Tibial nerve (tissue), 4 donors: Measurements from ENCODE around the gene MSI2. TPM values are rescaled to one million over a fixed set of nuclear protein-coding genes. Genes with fewer than 3 reads are reported as not detected.

Experiments
- DNase-seq, 2 donors: peaks; one replicate each; pipeline ENCODE4 v3.0.0-alpha.2; 2019; ENCODE audit warnings: low spot score in 2 of 2
- H3K27ac ChIP-seq, 4 donors: fragments of 200-600 bp; sonication (generic) in 3 of 4; one replicate each; pipeline ENCODE4 v1.5.1; 2017 to 2019; ENCODE audit warnings: mild to moderate bottlenecking in 1 of 4
- H3K27me3 ChIP-seq, 2 donors: fragments of 200-600 bp; sonication (generic) in 1 of 2; one replicate each; pipeline versions ENCODE4 v1.5.1 to v1.6.0; 2017 to 2019
- H3K36me3 ChIP-seq, 3 donors: fragments of 200-600 bp; sonication (generic); one replicate each; pipeline ENCODE4 v1.5.1; 2018 to 2019
- H3K4me1 ChIP-seq, 4 donors: fragments of 200-600 bp; sonication (generic) in 3 of 4; one replicate each; pipeline ENCODE4 v1.5.1; 2017 to 2019
- H3K4me3 ChIP-seq, 4 donors: fragments of 200-600 bp; sonication (generic) in 3 of 4; one replicate each; pipeline ENCODE4 v1.5.1; 2017 to 2019; ENCODE audit warnings: mild to moderate bottlenecking in 1 of 4, moderate library complexity in 1 of 4
- H3K9me3 ChIP-seq, 4 donors: fragments of 200-600 bp; sonication (generic) in 3 of 4; one replicate each; pipeline ENCODE4 v1.5.1; 2017 to 2019
- EP300 ChIP-seq, 2 donors: sonication (generic); formaldehyde crosslinking; IDR thresholded peaks; one replicate each; pipeline ENCODE4 v1.6.1; 2017; ENCODE audit warnings: antibody characterized with exemption in 2 of 2, mild to moderate bottlenecking in 1 of 2
- POLR2A ChIP-seq, 2 donors: fragments of 450-650 bp; IDR thresholded peaks; one replicate each; pipeline ENCODE4 v1.6.1; 2017; ENCODE audit warnings: antibody characterized with exemption in 2 of 2, mild to moderate bottlenecking in 2 of 2, moderate library complexity in 2 of 2
- WGBS, 2 donors: methylation state at CpG; one replicate each; pipeline ENCODE4 v1.1.5; 2018; 5-methylcytosine and 5-hydroxymethylcytosine counted together
- total RNA-seq, 4 donors: library from RNA; depleted of rRNA; stranded (reverse); fragments of >200 nt; gene quantifications; one replicate each; pipeline ENCODE4 v1.1.0, GENCODE V29; 2016
- TF ChIP-seq, protein P1 (sequence below), 5 experiments: fragments of 200-600 bp in 3 of 5; fragments of 450-650 bp in 2 of 5; sonication (generic) in 3 of 5; IDR thresholded peaks; one replicate each; pipeline ENCODE4 v1.5.1; 2016 to 2019; ENCODE audit warnings: antibody characterized with exemption in 5 of 5, mild to moderate bottlenecking in 3 of 5, moderate library complexity in 2 of 5

The MSI2 gene
- total RNA-seq, 4 donors from 2014 or later: 11.5 to 18.3 (median 14.2) TPM

DNA sequence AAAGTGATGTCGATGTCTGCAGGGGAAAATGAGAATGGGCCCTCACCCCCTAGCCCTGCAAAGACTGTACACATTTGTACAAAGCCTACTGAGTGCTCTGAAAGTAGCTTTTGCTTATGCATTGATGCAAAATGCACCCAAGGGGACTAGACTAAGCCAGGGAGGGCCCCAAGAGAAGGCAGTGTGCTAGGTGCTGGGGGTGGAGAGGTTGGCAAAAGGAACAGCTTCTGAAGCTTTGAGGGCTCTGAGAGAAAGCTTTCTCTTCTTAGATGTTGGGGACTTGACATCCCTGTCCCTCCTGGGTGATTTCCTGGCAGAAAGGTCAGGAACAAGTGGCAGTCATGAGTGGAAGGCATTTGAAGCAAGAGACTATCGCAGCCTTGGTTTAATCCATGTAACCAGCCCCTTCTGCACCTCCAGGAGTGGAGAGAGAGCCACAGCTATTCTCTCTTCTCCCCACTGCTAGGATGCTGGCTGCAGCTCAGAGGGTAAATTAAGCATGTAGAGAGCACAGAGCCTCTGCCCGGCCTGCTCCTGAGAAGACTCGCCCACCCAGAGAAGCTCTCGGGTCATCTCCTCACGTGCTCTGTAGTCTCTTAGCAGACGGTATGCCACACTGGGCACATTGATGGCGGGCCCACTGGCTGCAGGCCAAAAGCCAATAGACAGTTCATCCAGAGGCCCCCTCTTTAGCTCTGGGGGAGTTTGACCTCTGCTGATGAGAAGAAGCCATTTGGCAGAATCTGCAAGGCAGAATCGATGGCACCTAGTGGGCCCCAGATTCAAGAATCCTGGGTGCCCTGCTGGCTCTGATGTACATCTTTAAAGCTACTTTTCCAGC is 221.4 kb downstream of the MSI2 start:
- no peak for DNase-seq
- no peaks in the 10 kb centered on the region for H3K36me3 ChIP-seq
- TF ChIP-seq EP300 (IDR thresholded peaks at IDR 0.05) (no peak), POLR2A (IDR thresholded peaks at IDR 0.05) (no peak)
- TF ChIP-seq, protein P1, sequence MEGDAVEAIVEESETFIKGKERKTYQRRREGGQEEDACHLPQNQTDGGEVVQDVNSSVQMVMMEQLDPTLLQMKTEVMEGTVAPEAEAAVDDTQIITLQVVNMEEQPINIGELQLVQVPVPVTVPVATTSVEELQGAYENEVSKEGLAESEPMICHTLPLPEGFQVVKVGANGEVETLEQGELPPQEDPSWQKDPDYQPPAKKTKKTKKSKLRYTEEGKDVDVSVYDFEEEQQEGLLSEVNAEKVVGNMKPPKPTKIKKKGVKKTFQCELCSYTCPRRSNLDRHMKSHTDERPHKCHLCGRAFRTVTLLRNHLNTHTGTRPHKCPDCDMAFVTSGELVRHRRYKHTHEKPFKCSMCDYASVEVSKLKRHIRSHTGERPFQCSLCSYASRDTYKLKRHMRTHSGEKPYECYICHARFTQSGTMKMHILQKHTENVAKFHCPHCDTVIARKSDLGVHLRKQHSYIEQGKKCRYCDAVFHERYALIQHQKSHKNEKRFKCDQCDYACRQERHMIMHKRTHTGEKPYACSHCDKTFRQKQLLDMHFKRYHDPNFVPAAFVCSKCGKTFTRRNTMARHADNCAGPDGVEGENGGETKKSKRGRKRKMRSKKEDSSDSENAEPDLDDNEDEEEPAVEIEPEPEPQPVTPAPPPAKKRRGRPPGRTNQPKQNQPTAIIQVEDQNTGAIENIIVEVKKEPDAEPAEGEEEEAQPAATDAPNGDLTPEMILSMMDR (IDR thresholded peaks at IDR 0.05): no peak
- no peak overlapping the region for H3K4me3 ChIP-seq
- peaks cover 0 to 26% (median 8%) of the 10 kb centered on the region in 4 donors for H3K4me1 ChIP-seq
- H3K27me3 ChIP-seq: no peaks in the 10 kb centered on the region
- 65 to 75% methylated on average over 9 of the region's 9 CpGs for WGBS, 2 donors
- H3K27ac ChIP-seq: no peak overlapping the region
- H3K9me3 ChIP-seq: no peaks in the 10 kb centered on the region

DNA sequence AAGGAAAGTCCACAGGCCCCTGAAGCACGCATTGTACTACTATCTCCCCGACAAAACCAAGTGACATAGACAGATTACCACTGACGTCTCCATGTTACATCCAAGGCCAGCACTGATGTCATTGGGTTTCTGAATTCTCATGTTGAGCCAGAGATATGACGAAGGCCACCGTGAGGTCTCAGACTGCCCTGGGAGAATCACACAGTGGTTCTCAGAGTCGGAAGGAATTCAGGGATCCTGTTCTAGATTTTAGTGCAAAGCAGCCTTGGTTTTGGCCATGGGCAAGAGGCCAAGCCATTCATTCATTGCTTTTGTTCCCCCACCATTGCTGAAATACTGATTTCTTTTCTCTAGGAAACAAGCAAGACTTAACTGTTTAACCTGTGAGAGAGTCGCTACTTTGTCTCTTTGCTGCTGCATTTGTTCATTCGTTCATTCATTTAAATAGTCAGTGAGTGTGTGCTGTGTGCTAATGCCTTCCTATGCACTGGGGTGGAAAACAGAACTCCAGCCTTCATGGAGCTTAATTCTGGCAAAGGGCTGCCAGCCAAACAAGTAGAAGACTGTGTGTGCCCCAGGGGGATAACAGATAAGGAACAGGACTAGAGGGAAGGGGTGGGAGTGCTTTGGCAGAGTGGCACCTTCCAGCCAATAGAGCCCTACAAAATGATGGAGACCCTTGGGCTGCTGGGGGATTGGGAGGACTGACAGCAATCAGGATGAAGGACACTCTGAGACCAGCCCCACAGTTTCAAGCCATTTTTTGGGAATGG is 222.3 kb downstream of the MSI2 start:
- WGBS, 2 donors: 65 to 68% methylated on average over 8 of the region's 8 CpGs
- H3K36me3 ChIP-seq: no peaks in the 10 kb centered on the region
- H3K4me3 ChIP-seq: no peak overlapping the region
- no peak overlapping the region for H3K27ac ChIP-seq
- no peaks in the 10 kb centered on the region for H3K9me3 ChIP-seq
- H3K27me3 ChIP-seq: no peaks in the 10 kb centered on the region
- peaks cover 0 to 18% (median 2%) of the 10 kb centered on the region in 4 donors for H3K4me1 ChIP-seq
- DNase-seq: no peak
- TF ChIP-seq POLR2A (IDR thresholded peaks at IDR 0.05) (no peak), EP300 (IDR thresholded peaks at IDR 0.05) (no peak)
- TF ChIP-seq, protein P1 (IDR thresholded peaks at IDR 0.05): no peak

DNA sequence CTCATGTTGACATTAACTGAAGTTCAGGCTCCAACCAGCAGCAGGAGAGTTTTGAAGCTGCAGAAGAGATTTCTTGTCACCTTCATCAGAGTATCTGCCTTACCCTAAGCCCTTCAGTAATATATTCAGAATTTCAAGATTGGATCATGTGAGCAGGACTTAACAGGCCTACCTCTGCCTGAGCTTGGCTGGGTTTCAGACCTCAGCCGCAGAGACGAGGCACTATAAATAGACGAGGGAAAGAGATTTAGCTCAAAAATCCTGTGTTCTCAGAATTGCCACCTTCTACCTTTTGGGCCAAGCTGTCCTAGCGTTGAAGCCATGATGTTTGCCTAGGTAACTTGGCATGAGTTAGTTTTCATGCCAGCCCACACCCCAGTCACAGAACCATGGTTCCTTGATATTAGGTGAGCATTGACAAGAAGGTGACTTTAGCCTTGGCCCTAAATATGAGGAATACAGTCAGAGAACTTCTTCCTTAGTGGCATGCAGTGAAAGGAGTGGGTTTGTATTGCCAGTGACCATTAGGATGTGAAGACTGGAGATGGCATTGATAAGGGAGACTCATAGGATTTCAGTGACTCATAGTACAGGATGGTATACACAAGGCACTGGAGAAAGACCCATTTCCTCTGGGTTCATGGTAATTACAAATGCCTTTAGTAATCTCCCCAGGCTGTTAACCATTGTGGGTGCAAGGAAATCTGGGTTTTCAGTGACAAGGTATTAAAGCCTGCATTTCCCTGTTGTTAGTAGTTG is 224.3 kb downstream of the MSI2 start:
- Histone ChIP-seq H3K4me3 (no peak overlapping the region), H3K4me1 (peaks cover 0 to 11% (median 2%) of the 10 kb centered on the region in 4 donors), H3K27ac (no peak overlapping the region), H3K36me3 (no peaks in the 10 kb centered on the region), H3K27me3 (no peaks in the 10 kb centered on the region), H3K9me3 (no peaks in the 10 kb centered on the region)
- DNase-seq: no peak
- TF ChIP-seq, protein P1 (IDR thresholded peaks at IDR 0.05): no peak
- no peak for TF ChIP-seq POLR2A (IDR thresholded peaks at IDR 0.05)
- TF ChIP-seq EP300 (IDR thresholded peaks at IDR 0.05): no peak
- WGBS, 2 donors: 71 to 76% methylated on average over 4 of the region's 4 CpGs

DNA sequence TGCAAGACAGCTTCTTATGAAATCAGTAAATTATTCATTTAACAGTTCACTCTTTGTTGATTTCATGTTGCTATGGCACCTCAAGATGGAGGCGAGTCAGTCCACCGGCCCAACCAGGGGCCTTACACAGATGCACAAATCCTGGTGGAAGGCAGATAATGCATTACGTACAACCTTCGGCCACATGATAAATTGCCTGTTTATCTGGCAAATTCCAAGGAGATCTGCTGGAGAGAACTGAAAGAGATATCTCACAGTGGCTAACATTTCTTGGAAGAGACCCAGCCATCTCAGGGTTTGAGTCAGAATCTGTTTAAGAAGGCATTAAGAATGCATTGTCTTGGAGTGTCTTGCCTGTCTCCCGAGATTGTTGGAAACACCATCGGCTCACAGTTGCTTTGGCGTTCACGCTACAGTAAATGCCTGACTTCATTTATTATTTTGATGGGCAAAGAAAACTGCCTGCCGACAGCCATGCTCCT is 225.6 kb downstream of the MSI2 start:
- 56 to 77% methylated on average over 9 of the region's 9 CpGs for WGBS, 2 donors
- peaks cover 0 to 11% (median 2%) of the 10 kb centered on the region in 4 donors for H3K4me1 ChIP-seq
- H3K9me3 ChIP-seq: no peaks in the 10 kb centered on the region
- no peaks in the 10 kb centered on the region for H3K27me3 ChIP-seq
- TF ChIP-seq, protein P1 (IDR thresholded peaks at IDR 0.05): no peak
- TF ChIP-seq EP300 (IDR thresholded peaks at IDR 0.05) (no peak), POLR2A (IDR thresholded peaks at IDR 0.05) (no peak)
- no peaks in the 10 kb centered on the region for H3K36me3 ChIP-seq
- no peak overlapping the region for H3K4me3 ChIP-seq
- DNase-seq: no peak
- H3K27ac ChIP-seq: no peak overlapping the region
